ENCODE measurements around the gene SH2D2A. TPM values are rescaled to one million over a fixed set of nuclear protein-coding genes. Genes with fewer than 3 reads are reported as not detected.
"Not testable (repeated sequence)": the region's sequence is repeated elsewhere in the genome, so short reads cannot be mapped to it uniquely, and the experiment has no call there.

Gene SH2D2A
- total RNA-seq, 4 donors from 2014 or later = 6.0 TPM; not detected in 3

GRCh38 chr1:156767101-156767878 is 49.4 kb downstream of the SH2D2A start, which contains the start of gene PRCC:
PRCC (plus strand) TSS chr1:156767535; CDS start chr1:156767772, 237 bp downstream.
- Histone ChIP-seq H3K27ac (peak within 1 kb of the TSS; percentile 93 to 96), H3K9me3 (no peaks in the 10 kb centered on the region), H3K27me3 (no peaks in the 10 kb centered on the region), H3K4me3 (peak within 1 kb of the TSS; percentile 89 to 90), H3K4me1 (peaks cover 6 to 13% of the 10 kb centered on the region in 2 donors), H3K36me3 (no peaks in the 10 kb centered on the region)
- intact Hi-C loops (cut with DNase I; ENCODE audit: low total_unique reads) = no loop called here
- TF ChIP-seq CTCF (IDR thresholded peaks at IDR 0.05) = peak in 1 of 4 experiments; percentile 35
- TF ChIP-seq POLR2A (IDR thresholded peaks at IDR 0.05) = peak; percentile 55 to 58
- DNase-seq = peak; percentile 98 to 99

GRCh38 chr1:156766298-156767100 is 50.1 kb downstream of the SH2D2A start:
- peak overlapping the region; percentile 50 to 90 for H3K4me3 ChIP-seq
- no peaks in the 10 kb centered on the region for H3K9me3 ChIP-seq
- no peak for DNase-seq
- peaks cover 6 to 13% of the 10 kb centered on the region in 2 donors for H3K4me1 ChIP-seq
- H3K36me3 ChIP-seq = no peaks in the 10 kb centered on the region
- peak overlapping the region; percentile 90 to 93 for H3K27ac ChIP-seq
- intact Hi-C loops (cut with DNase I; ENCODE audit: low total_unique reads) = no loop called here
- no peak for TF ChIP-seq CTCF (IDR thresholded peaks at IDR 0.05)
- no peak for TF ChIP-seq POLR2A (IDR thresholded peaks at IDR 0.05)
- no peaks in the 10 kb centered on the region for H3K27me3 ChIP-seq

GRCh38 chr1:156765666-156766065 is 51.0 kb downstream of the SH2D2A start:
- Histone ChIP-seq H3K27ac (no peak overlapping the region), H3K9me3 (no peaks in the 10 kb centered on the region), H3K4me3 (no peak overlapping the region), H3K4me1 (peaks cover 6 to 13% of the 10 kb centered on the region in 2 donors), H3K36me3 (no peaks in the 10 kb centered on the region), H3K27me3 (no peaks in the 10 kb centered on the region)
- intact Hi-C loops (cut with DNase I; ENCODE audit: low total_unique reads) = no loop called here
- no peak for DNase-seq
- TF ChIP-seq CTCF (IDR thresholded peaks at IDR 0.05) = no peak
- TF ChIP-seq POLR2A (IDR thresholded peaks at IDR 0.05) = no peak

- DNase-seq; intact Hi-C loops (cut with DNase I; ENCODE audit: low total_unique reads); H3K9me3 ChIP-seq; H3K27ac ChIP-seq; H3K27me3 ChIP-seq; H3K36me3 ChIP-seq; H3K4me3 ChIP-seq: not testable (repeated sequence)
- peaks cover 6 to 11% of the 10 kb centered on the region in 2 donors for H3K4me1 ChIP-seq
Observed at GRCh38 chr1:156765136-156765535, 51.5 kb downstream of the SH2D2A start.

- H3K9me3 ChIP-seq = no peaks in the 10 kb centered on the region
- peaks cover 0 to under 1% of the 10 kb centered on the region in 2 donors for H3K4me1 ChIP-seq
- H3K36me3 ChIP-seq = no peaks in the 10 kb centered on the region
- no peak for DNase-seq
- H3K27me3 ChIP-seq = no peaks in the 10 kb centered on the region
- TF ChIP-seq CTCF (IDR thresholded peaks at IDR 0.05) (no peak), POLR2A (IDR thresholded peaks at IDR 0.05) (no peak)
- H3K4me3 ChIP-seq = no peak overlapping the region
- no peak overlapping the region for H3K27ac ChIP-seq
- intact Hi-C loops (cut with DNase I; ENCODE audit: low total_unique reads) = no loop called here
Observed at GRCh38 chr1:156760796-156761104, 55.9 kb downstream of the SH2D2A start.

All from uterus (tissue), 4 donors.